NCI-H128 (cell line): ENCODE measurements around the gene ANKRD31.
"Not testable (repeated sequence)": the region's sequence is repeated elsewhere in the genome, so short reads cannot be mapped to it uniquely, and the experiment has no call there.

Experiments
- DNase-seq: peaks from one replicate; lab custom pipeline; 2025; ENCODE audit not compliant: unreplicated experiment; lab: John Stamatoyannopoulos, UW

The ANKRD31 gene

DNA sequence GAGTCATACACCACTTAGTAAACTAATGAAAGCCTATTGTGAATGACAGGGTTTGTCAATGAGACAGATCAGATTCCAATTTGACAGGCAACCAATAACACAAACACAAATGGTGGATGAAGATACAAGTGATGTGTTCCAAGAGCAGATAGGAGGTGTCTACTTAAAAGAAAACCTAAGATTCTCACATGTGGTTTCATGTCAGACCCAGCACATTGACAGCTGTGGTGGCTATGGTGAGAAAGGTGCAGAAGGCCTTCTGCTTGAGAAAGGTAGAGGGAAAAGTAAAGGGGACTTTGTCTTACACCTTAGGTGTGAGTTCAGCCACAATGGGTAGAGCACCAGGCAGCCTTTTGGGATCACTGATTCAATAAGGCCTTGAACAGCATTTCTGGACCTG lies 11.2 kb downstream of the ANKRD31 start:
- no peak for DNase-seq

GRCh38 chr5:75220787-75221186 lies 15.9 kb downstream of the ANKRD31 start:
- not testable (repeated sequence) for DNase-seq

GRCh38 chr5:75214928-75215327 lies 21.8 kb downstream of the ANKRD31 start:
- no peak for DNase-seq

GRCh38 chr5:75214409-75214808 lies 22.3 kb downstream of the ANKRD31 start:
- DNase-seq: no peak

DNA sequence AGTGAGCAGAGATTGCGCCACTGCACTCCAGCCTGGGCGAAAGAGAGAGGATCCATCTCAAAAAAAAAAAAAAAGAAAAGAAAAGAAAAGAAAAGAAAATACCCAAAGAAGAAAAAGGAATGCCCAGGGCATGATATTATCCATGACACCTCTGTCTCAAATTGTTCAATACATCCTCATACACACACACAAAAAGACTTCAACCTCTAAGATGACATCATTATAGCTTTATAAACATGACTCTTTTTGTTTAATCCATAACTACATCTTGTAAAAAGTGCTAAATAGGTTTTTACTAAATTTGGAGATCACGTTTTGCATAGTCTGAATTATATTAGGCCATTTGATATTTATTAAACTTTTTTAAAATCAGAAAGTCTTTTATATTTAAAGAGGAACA lies 33.1 kb downstream of the ANKRD31 start:
- DNase-seq: no peak

DNA sequence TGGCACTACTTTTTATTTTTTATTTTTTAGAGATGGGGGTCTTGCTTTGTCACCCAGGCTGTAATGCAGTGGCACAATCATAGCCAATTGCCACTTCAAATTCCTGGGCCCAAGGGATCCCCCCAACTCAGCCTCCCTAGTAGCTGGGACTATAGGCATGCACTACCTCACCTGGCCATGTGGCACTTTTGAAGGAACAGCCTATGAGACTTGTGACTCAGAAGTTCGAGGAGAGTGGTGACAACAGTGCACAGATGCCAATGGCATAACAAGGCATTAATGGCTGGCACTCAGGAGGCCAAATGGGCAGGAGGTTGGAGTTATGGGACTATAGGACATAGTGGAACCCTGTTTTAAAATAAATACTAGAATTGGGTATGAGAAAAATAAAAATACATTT lies 33.7 kb downstream of the ANKRD31 start:
- no peak for DNase-seq

- no peak for DNase-seq
Observed at GRCh38 chr5:75200776-75201175, 35.9 kb downstream of the ANKRD31 start.

GRCh38 chr5:75199946-75200345 lies 36.7 kb downstream of the ANKRD31 start:
- DNase-seq: no peak

DNA sequence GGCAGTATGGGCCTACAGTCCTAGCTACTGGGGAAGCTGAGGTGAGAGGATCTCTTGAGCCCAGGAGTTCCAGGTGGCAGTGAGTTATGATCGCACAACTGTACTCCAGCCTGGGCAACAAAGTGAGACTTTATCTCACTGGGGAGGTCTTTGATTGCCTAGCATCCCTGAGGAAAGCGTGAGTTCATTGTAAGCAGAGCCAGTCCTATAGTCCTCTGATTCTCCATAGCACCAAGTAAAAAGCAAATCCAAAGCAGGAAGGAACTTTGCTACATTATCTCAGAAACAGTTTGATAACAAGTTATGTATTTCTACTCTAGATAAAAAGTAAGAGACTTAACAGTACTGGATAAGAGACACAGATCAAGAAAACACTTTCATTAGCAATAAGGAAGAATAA lies 37.6 kb downstream of the ANKRD31 start:
- no peak for DNase-seq

DNA sequence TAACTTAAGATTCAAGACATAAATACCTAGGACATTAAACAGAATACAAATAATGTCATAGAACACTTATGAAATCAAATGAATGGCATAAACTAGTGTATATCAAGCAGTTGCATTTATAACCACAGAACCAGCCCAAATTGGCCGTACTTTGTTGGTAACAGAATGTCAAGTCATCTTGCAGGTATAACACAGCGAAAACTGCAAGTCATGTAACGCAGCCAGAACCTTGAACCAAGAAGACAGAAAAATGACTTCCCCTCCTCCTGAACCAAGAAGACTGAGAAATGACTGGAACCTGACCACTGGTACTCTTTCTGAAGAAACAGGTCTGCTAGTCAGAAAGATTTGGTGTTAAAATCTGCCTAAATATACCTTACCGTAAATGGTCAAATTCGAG lies 38.9 kb downstream of the ANKRD31 start:
- DNase-seq: no peak

DNA sequence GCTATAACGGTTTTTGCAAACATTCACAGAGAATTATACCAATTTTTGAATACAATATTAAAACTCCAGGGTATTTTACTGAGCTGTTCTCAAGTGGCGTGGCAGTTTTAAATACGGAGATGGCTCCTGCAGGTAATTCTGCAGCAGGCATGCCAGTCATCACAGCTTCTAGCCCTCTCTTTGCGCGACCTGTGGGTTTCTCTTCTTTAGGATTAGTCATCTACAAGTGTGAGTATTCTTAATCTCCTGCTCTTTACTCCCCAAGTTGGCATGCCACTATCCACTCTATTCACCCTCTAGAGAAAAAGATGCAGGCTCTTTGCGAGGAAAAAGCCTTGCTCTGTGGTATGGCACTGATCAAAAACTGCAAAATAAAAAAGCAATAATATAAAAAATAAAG lies 43.9 kb downstream of the ANKRD31 start:
- no peak for DNase-seq

GRCh38 chr5:75192264-75192663 lies 44.4 kb downstream of the ANKRD31 start:
- DNase-seq: no peak

- no peak for DNase-seq
Observed at GRCh38 chr5:75190227-75190626, 46.5 kb downstream of the ANKRD31 start.

DNA sequence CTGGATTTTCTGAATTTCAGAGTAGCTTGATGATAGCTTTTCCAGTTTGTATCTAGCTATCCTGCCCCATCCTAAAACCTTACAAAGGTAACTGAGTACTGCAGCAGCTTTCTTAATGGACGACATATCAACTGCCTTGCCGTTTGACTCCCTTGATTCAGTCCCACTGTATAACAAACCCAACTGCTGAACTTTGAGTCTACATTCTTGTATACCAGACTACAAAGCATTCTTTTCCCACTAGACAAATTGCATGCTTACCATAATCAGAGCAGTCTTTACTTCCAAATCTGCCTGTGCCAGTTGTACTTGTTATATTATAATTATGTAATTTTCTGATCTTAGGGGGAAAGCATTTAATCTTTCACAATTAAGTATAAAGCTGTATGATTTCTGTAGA lies 47.3 kb downstream of the ANKRD31 start:
- no peak for DNase-seq

DNA sequence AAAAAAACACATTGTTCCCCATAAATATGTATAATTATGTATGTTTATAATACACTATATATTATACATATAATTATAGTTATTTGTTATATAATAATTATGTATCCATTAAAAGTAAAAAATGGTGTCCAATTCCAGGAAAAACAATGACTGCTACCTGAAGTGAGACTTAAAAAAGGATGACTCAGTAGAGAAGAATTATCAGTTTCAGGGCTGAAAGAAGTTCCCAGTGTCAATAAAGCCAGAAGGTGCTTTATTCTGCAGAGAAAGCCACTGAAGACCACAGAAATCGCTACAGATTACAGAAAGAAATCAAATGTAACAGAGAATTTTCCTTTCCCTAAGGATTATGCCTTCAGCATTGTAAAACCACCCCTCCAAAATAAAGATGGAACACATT lies 50.9 kb downstream of the ANKRD31 start:
- no peak for DNase-seq

DNA sequence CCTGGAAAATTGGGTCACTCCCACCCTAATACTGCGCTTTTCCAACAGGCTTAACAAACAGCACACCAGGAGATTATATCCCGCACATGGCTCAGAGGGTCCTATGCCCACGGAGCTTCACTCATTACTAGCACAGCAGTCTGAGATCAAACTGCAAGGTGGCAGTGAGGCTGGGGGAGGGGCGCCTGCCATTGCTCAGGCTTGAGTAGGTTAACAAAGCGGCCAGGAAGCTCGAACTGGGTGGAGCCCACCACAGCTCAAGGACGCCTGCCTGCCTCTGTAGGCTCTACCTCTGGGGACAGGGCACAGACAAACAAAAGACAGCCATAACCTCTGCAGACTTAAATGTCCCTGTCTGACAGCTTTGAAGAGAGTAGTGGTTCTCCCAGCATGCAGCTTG lies 60.7 kb downstream of the ANKRD31 start:
- not testable (repeated sequence) for DNase-seq

- not testable (repeated sequence) for DNase-seq
Observed at GRCh38 chr5:75174872-75175271, 61.8 kb downstream of the ANKRD31 start.

- DNase-seq: no peak
Observed at GRCh38 chr5:75169516-75169915, 67.2 kb downstream of the ANKRD31 start.

- DNase-seq: no peak
Observed at GRCh38 chr5:75168026-75168735, 68.5 kb downstream of the ANKRD31 start.

GRCh38 chr5:75167345-75167744 lies 69.3 kb downstream of the ANKRD31 start:
- DNase-seq: no peak

DNA sequence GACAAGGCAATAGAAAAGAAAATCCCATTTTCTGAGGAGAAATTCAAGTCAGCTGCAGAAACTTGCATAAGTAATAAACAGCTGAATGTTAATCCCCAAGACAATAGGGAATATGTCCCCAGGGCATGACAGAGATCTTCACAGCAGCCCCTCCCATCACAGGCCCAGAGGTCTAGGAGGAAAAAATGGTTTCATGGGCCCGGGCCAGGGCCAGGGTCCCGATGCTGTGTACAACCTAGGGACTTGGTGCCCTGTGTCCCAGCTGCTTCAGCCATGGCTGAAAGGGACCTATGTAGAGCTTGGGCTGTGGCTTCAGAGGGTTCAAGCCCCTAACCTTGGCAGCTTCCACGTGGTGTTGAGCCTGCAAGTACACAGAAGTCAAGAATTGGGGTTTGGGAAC lies 75.2 kb downstream of the ANKRD31 start:
- not testable (repeated sequence) for DNase-seq

GRCh38 chr5:75156585-75156984 lies 80.1 kb downstream of the ANKRD31 start:
- DNase-seq: no peak

GRCh38 chr5:75152860-75153259 lies 83.8 kb downstream of the ANKRD31 start:
- no peak for DNase-seq
